Erythroblast (primary cell): ENCODE data around the gene CDK6.

Source experiments
- GATA1 ChIP-seq: IDR thresholded peaks from 2 replicates; pipeline ENCODE4 v1.6.1; 2011; ENCODE audit warnings: low read depth, mild to moderate bottlenecking, control low read depth, low read length, moderate library complexity
- POLR2A ChIP-seq: IDR thresholded peaks from 2 replicates; pipeline ENCODE4 v1.6.1; 2011; ENCODE audit warnings: mild to moderate bottlenecking, low read length

DNA sequence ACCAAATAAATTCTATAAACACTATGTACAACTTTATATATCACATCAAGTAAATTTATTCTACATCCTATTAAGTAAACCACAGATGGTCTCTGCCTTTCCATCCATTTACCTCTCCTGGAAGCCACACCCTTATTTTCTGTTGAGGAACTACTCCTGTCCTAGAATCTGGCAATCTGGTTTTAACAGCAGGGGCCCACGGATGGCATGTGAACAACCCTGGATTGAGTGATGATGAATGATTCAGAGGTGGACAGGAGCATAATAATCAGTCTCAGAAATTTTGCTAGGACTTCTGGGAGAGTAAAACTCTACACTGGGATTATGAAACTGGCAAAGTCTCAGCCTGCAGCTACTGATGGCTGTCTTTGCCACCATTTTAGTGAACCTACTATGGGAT, 54.1 kb downstream of the CDK6 start:
- TF ChIP-seq POLR2A (no peak), GATA1 (no peak)
